Activated CD4-positive, alpha-beta memory T cell treated with anti-CD3 and anti-CD28 coated beads for 36 hours (primary cell): Measurements from ENCODE around the gene PTTG1IP. TPM values are rescaled to one million over a fixed set of nuclear protein-coding genes. Genes with fewer than 3 reads are reported as not detected.

Experiments
- CTCF ChIA-PET: fragments of 350-600 bp; sonication (Branson Sonifier 250); formaldehyde crosslinking; loops from one replicate; lab custom pipeline; 2021; ENCODE audit warnings: antibody characterized with exemption, inconsistent platforms; lab: Charles Lee
- POLR2A ChIA-PET: fragments of 350-600 bp; sonication (Branson Sonifier 250); formaldehyde crosslinking; loops from one replicate; lab custom pipeline; 2021; ENCODE audit warnings: antibody characterized with exemption; lab: Charles Lee
- DNase-seq: peaks from one replicate; pipeline ENCODE4 v3.0.0-alpha.2; 2020
- H3K27ac Mint-ChIP-seq: one replicate; pipeline ENCODE4 v1.8.0; 2021; ENCODE audit warnings: mixed read lengths
- H3K27me3 Mint-ChIP-seq: one replicate; pipeline ENCODE4 v1.8.0; 2021; ENCODE audit warnings: mixed read lengths
- H3K36me3 Mint-ChIP-seq: one replicate; pipeline ENCODE4 v1.8.0; 2021; ENCODE audit warnings: mixed read lengths
- H3K4me1 Mint-ChIP-seq: one replicate; pipeline ENCODE4 v1.8.0; 2021; ENCODE audit warnings: low read depth, mixed read lengths
- H3K4me3 Mint-ChIP-seq: one replicate; pipeline ENCODE4 v1.8.0; 2021; ENCODE audit warnings: mild to moderate bottlenecking, mixed read lengths
- H3K9me3 Mint-ChIP-seq: one replicate; pipeline ENCODE4 v1.8.0; 2021; ENCODE audit warnings: mixed read lengths
- intact Hi-C: fragments of 100-400 bp; cut with micrococcal nuclease; formaldehyde crosslinking; loops from one replicate; pipeline ENCODE4 v1.15.1; 2023
- total RNA-seq, 2 experiments: library from RNA; stranded (reverse); gene quantifications; one replicate each; pipeline ENCODE4 v1.2.3, GENCODE V29; 2021

Gene PTTG1IP
- total RNA-seq, 2 experiments from 2014 or later, result 43.0 to 44.4 TPM

DNA sequence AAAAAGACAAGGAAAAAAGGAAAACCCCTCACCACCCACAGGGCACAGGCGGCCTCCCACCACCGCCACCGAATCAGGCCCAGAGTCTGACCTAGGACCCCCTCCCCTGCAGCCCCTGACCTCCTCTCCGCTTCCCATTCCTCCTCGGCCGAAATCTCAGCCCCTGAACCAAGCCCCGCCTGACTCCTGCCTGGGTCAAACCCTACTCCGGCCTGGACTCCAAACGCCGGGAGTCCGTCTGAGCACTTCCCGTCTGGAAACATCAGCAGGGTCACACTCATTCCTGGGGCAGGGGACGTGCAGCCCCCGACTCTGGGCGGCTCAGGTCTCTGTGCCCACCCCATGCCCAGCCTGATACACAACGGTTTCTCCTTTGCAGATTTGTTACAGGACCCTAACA lies 29.2 kb downstream of the PTTG1IP start:
- Mint-ChIP-seq H3K36me3 (peaks cover 3% of the 10 kb centered on the region), H3K4me1 (peaks cover 13% of the 10 kb centered on the region), H3K27ac (no peak overlapping the region), H3K9me3 (no peaks in the 10 kb centered on the region), H3K4me3 (no peak overlapping the region), H3K27me3 (no peaks in the 10 kb centered on the region)
- intact Hi-C loops, result no loop called here
- ChIA-PET POLR2A (no interaction called here), CTCF (no interaction called here)
- no peak for DNase-seq

DNA sequence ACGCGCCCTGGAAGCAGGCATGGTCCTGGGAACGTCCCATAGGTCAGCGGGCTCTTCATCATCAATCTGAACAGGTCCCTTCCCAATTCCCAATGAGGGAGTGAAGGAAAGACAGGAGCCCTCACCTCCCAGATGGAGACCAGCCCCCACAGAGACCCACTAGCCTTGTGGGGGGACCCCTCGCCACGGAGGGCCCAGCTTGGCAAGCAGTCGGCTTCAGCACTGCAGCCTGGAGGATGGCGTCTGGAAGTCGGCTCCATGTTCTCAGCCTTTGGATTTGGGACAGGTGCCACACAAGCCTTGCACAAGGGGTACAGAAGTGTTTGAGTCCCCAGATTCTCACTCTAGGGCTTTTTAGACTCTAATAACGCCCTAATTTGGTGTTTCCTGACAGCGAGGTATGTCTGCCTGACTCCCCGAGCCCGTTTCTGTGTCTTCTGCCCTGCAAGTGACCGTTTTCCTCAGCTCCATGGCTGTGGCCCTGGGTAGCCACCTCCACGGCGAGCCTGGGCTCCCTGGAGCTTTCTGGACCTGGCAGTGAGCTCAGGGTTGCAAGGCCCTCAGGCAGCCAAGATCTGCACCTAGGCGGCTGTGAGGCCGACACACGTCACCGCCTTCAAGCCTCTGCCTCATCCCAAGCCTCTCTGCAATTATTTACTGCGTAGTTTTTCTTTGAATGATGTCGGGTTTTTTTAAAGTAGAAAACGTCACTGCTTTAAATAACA lies 30.6 kb downstream of the PTTG1IP start:
- Mint-ChIP-seq H3K4me3 (no peak overlapping the region), H3K9me3 (no peaks in the 10 kb centered on the region), H3K27me3 (no peaks in the 10 kb centered on the region), H3K4me1 (peaks cover 13% of the 10 kb centered on the region), H3K36me3 (no peaks in the 10 kb centered on the region), H3K27ac (no peak overlapping the region)
- ChIA-PET CTCF (interaction anchor here (0.6 kb wide), 1 partner anchor 349 kb away, joined by 3 read pairs; no protein-coding TSS in a partner anchor), POLR2A (interaction anchor here (0.8 kb wide), 1 partner anchor 61 kb away, joined by 3 read pairs; no protein-coding TSS in a partner anchor)
- no peak for DNase-seq
- intact Hi-C loops, result no loop called here

DNA sequence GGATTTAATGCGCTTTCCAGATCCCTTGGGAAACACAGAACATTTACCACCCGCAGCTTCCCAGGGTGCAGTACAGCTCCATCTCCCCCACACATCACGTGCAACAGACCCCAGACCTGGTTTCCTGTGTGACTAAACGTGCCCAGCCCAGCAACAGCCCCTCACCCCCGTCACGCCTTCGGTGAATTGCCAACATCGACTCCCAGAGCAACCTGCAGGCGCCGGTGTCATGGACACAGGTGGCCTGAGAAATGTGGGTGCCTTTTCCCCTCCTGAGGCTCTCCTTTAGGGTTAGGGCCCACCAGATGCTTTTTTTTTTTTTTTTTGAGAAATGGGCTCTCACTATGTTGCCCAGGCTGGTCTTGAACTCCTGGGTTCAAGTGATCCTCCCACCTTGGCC lies 31.4 kb downstream of the PTTG1IP start:
- Mint-ChIP-seq H3K4me3 (no peak overlapping the region), H3K36me3 (no peaks in the 10 kb centered on the region), H3K27ac (no peak overlapping the region), H3K9me3 (no peaks in the 10 kb centered on the region), H3K27me3 (no peaks in the 10 kb centered on the region), H3K4me1 (peaks cover 13% of the 10 kb centered on the region)
- ChIA-PET CTCF (no interaction called here), POLR2A (no interaction called here)
- intact Hi-C loops, result no loop called here
- no peak for DNase-seq

GRCh38 chr21:44840771-44841170 lies 32.7 kb downstream of the PTTG1IP start:
- Mint-ChIP-seq H3K9me3 (no peaks in the 10 kb centered on the region), H3K4me1 (peaks cover 4% of the 10 kb centered on the region), H3K27me3 (no peaks in the 10 kb centered on the region), H3K36me3 (no peaks in the 10 kb centered on the region), H3K4me3 (no peak overlapping the region), H3K27ac (no peak overlapping the region)
- ChIA-PET POLR2A (no interaction called here), CTCF (no interaction called here)
- intact Hi-C loops, result no loop called here
- no peak for DNase-seq

DNA sequence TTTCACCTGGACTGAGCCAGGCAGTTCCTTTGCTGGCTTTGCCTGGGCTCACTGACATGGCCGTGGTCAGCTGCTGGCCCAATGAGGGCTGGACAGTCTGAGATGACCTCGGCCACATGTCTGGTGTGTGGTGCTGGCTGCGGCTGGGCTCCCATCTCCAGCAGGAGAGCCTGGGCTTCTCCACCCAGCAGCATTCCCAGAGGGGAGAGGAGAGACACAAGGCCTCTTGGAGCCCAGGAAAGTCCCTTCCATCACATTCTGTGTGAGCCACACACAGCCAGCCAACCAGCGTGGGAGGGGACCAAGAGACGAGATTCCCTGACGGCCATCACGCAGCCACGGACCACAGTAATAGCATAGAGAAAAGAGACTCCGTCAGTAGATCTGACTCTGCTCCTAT lies 34.5 kb downstream of the PTTG1IP start:
- intact Hi-C loops, result no loop called here
- CTCF ChIA-PET, result no interaction called here
- Mint-ChIP-seq H3K36me3 (no peaks in the 10 kb centered on the region), H3K4me3 (no peak overlapping the region), H3K27ac (no peak overlapping the region), H3K4me1 (no peaks in the 10 kb centered on the region), H3K27me3 (no peaks in the 10 kb centered on the region), H3K9me3 (no peaks in the 10 kb centered on the region)
- no peak for DNase-seq
- POLR2A ChIA-PET, result no interaction called here

GRCh38 chr21:44838039-44838895 lies 35.2 kb downstream of the PTTG1IP start:
- ChIA-PET CTCF (no interaction called here), POLR2A (no interaction called here)
- H3K4me1 Mint-ChIP-seq, result no peaks in the 10 kb centered on the region
- DNase-seq, result no peak
- intact Hi-C loops, result no loop called here
- H3K9me3 Mint-ChIP-seq, result no peaks in the 10 kb centered on the region
- H3K27ac Mint-ChIP-seq, result no peak overlapping the region
- no peaks in the 10 kb centered on the region for H3K36me3 Mint-ChIP-seq
- no peak overlapping the region for H3K4me3 Mint-ChIP-seq
- H3K27me3 Mint-ChIP-seq, result no peaks in the 10 kb centered on the region

GRCh38 chr21:44837537-44837936 lies 36.0 kb downstream of the PTTG1IP start:
- no peaks in the 10 kb centered on the region for H3K9me3 Mint-ChIP-seq
- no peak overlapping the region for H3K4me3 Mint-ChIP-seq
- no peak for DNase-seq
- ChIA-PET POLR2A (no interaction called here), CTCF (no interaction called here)
- intact Hi-C loops, result no loop called here
- no peak overlapping the region for H3K27ac Mint-ChIP-seq
- no peaks in the 10 kb centered on the region for H3K4me1 Mint-ChIP-seq
- H3K27me3 Mint-ChIP-seq, result no peaks in the 10 kb centered on the region
- H3K36me3 Mint-ChIP-seq, result no peaks in the 10 kb centered on the region

DNA sequence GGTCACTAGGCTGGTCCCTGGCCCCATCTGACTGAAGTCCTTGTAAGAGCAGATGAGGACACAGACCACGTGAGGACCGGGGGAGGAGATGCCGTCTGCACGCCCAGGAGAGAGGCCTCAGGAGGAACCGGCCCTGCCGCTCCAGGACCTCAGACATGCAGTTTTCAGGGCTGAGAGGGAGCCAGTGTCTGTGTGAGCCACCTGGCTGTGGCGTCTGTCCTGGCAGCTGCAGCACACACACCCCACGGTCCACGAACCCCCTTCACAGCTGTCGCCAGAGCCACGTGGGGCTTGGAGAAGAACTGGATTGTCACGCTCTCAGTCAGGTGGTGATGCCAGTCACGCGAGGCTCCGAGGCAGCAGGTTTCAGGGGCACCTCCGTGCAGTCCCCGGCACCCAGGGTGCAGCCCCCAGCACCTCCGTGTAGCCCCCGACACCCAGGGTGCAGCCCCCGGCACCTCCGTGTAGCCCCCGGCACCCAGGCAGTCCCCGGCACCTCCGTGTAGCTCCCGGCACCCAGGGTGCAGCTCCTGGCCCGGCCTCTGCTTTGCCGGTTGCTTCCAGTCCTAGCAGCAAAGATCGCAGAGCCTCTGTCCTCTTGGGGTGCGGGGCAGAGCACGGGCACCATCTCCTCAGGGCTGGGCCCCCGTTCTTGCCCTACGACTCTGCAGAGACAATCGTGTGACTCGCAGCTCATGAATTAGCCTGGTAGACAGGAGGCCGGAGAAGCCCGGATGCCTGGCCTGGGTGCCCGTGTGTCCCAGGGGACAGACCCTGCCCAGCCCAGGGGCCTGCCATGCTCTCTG lies 36.6 kb downstream of the PTTG1IP start:
- DNase-seq, result no peak
- H3K36me3 Mint-ChIP-seq, result no peaks in the 10 kb centered on the region
- H3K27ac Mint-ChIP-seq, result no peak overlapping the region
- H3K4me3 Mint-ChIP-seq, result no peak overlapping the region
- intact Hi-C loops, result no loop called here
- CTCF ChIA-PET, result no interaction called here
- H3K9me3 Mint-ChIP-seq, result no peaks in the 10 kb centered on the region
- POLR2A ChIA-PET, result no interaction called here
- H3K4me1 Mint-ChIP-seq, result no peaks in the 10 kb centered on the region
- no peaks in the 10 kb centered on the region for H3K27me3 Mint-ChIP-seq

DNA sequence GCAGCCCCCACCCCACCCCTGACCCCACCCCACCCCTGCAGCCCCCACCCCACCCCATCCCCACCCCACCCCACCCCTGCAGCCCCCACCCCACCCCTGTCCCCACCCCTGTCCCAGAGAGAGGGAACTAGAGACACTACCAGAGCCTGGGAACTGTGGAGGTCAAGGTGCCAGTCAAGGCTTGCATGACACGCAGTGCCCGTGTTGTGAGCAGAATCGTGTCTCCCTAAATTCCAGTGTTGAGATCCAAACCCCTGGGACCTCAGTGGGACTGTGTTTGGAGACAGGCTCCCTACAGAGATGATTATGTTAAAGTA lies 37.2 kb downstream of the PTTG1IP start:
- POLR2A ChIA-PET, result no interaction called here

GRCh38 chr21:44835647-44835973 lies 37.9 kb downstream of the PTTG1IP start:
- no peaks in the 10 kb centered on the region for H3K36me3 Mint-ChIP-seq
- no peak overlapping the region for H3K4me3 Mint-ChIP-seq
- peaks cover 6% of the 10 kb centered on the region for H3K4me1 Mint-ChIP-seq
- CTCF ChIA-PET, result no interaction called here
- no peaks in the 10 kb centered on the region for H3K9me3 Mint-ChIP-seq
- DNase-seq, result no peak
- H3K27ac Mint-ChIP-seq, result no peak overlapping the region
- POLR2A ChIA-PET, result no interaction called here
- intact Hi-C loops, result no loop called here
- no peaks in the 10 kb centered on the region for H3K27me3 Mint-ChIP-seq

More for the DNA sequence above, 37.2 kb downstream of the PTTG1IP start:
- no peak for DNase-seq
- CTCF ChIA-PET, result no interaction called here
- Mint-ChIP-seq H3K27me3 (no peaks in the 10 kb centered on the region), H3K9me3 (no peaks in the 10 kb centered on the region), H3K27ac (no peak overlapping the region), H3K4me1 (peaks cover 2% of the 10 kb centered on the region), H3K4me3 (no peak overlapping the region), H3K36me3 (no peaks in the 10 kb centered on the region)
- intact Hi-C loops, result no loop called here

GRCh38 chr21:44834951-44835646 lies 38.4 kb downstream of the PTTG1IP start:
- Mint-ChIP-seq H3K9me3 (no peaks in the 10 kb centered on the region), H3K4me3 (no peak overlapping the region), H3K4me1 (peaks cover 9% of the 10 kb centered on the region), H3K36me3 (no peaks in the 10 kb centered on the region), H3K27ac (no peak overlapping the region), H3K27me3 (no peaks in the 10 kb centered on the region)
- POLR2A ChIA-PET, result no interaction called here
- DNase-seq, result no peak
- CTCF ChIA-PET, result no interaction called here
- intact Hi-C loops, result no loop called here
